GDM1 (cell line): Measurements from ENCODE around the gene SLC22A7.

ENCODE experiments used
- DNase-seq: peaks from one replicate; lab custom pipeline; 2025; lab: John Stamatoyannopoulos, UW

The SLC22A7 gene

GRCh38 chr6:43283905-43284304 is 14.2 kb upstream of the SLC22A7 start:
- no peak for DNase-seq

DNA sequence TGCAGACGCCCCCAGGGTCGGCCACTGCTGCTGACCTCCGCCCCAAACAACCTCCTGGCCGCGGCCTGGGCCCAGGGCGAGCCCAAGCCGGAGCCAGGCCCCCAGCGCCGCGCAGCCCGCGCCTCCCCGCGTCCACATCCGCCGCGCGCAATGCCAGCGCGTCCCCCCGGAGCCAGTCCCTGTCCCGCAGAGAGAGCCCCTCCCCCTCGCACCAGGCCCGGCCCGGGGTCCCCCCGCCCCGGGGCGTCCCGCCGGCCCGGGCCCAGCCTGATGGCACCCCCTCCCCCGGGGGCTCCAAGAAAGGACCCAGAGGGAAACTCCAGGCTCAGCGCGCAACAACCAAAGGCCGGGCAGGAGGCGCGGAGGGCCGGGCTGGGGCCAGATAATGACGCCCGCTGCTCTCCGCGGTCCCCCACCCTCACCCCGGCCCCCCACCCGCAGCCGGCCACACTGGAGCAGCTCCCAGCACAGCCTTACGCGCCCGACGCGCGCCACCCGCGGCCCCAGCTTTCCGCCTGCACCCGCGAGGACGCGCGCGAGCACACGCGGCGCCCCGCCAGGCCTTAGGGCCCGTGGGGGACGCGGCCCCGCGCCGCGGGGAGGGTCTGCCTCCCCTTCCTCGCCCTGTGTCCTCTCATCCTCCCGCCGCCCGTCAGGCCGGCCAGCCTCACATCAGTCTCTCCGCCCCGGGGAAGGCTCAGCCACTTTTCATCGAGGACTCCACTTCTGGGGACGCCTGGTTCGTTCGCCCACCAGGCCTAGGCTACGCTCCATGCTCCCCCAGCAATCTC is 12.9 kb upstream of the SLC22A7 start:
- DNase-seq: no peak

DNA sequence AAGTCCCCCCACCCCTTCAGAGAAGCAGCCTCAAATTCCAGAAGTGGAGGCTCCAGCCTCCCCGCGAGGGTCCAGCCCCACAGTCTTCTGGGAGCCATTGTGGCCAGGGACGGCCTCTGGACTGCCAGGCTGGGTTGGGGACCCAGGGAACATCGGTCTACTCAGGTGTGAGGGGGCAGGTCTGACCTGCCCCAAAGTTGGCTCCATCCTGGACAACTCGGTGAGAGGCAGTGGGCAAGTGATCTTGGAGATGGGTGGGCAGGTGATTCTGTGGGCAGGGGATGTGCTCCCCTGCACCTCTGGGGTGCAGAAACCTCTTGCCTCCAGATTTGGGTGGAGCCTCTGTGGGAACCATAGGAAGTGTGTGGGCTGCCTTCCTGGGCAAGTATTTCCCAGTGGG is 12.2 kb upstream of the SLC22A7 start:
- no peak for DNase-seq

DNA sequence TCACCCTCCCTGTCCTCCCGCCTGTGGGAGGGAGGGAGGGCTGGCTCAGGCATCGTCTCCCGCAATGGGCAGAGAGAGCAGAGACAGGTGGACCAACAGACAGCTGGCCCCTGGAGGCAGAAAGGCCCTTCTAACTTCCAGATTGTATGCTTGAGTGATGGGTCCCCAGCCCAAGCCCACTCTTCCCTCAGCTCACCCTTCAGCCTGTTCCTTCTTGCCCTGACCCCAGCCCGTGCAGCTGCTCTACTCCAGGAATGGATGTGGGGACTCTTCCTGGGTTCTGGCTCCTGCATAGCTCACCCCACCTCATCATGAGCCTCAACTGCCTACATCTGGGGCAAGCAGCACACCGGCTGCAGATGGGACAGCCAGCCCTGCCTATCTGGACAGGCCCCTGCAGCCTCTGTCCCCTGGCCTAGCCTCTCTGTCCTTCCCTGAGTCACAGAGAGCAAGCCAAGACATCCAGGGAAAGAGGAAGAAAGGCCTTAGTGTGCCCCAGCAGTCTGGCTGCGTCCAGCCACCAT is 11.5 kb upstream of the SLC22A7 start:
- no peak for DNase-seq

GRCh38 chr6:43286980-43287716 is 10.9 kb upstream of the SLC22A7 start:
- DNase-seq: no peak

DNA sequence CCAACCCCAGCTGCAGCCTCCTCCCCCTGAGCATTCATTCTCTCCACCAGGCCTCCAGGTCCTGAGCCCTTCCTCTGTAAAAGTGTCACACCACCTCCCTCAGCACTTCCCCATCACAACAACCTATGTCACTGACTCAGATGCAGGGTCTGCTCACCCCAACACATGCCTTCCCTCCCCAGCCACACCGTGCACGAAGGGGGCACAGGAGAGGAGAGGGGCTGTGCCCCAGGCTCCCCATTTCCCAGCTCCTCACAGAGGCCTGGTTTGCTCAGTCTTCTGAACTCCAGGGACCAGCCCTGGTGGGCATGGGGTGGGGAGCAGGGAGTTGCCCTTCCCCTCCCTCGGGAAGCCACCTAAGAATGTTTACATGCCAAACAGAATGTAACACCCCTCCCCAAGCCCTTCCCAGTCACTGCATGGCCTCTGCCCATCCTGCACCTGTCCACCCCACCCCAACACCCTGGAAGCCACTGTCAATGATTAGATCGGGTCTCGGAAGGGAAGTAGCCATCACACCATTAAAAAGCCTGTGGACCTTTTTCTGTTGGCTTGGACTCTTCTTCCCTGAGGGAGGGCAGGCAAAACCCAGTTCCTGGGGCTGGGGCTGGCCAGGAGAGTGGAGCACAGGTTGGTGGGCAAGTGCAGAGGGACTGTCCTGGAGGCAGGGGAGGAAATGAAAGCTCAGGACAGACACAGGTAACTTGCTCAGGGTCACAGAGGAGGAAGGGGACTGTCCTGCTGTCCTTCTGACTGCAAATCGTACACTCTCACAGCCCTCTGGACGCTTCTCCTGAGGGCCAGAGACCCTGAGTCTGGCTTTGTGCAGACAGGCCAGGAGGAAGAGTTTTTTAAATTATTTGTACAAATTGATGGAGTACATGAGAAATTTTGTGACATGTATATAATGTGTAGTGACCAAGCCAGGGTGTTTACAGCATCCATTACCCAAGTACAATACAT is 10.1 kb upstream of the SLC22A7 start:
- DNase-seq: no peak

GRCh38 chr6:43290339-43290904 is 7.6 kb upstream of the SLC22A7 start:
- no peak for DNase-seq

- DNase-seq: no peak
These were observed 7.1 kb upstream of the SLC22A7 start for GRCh38 chr6:43290905-43291355.

DNA sequence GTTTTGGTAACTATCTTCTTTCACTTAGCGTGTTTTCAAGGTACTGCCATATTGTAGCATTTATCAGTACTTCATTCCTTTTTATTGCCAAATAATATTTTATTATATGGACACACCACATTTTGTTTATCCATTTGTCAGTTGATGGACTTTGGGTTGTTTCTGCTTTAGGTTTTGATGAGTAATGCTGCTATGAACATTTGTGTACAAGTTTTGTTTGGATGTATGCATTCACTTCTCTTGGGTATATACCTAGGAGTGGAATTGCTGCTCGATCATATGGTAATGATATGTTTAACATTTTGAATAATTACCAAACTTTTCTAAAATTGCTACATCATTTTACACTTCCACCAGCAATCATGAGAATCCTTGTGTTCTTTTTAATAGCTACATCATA is 6.4 kb upstream of the SLC22A7 start:
- no peak for DNase-seq

DNA sequence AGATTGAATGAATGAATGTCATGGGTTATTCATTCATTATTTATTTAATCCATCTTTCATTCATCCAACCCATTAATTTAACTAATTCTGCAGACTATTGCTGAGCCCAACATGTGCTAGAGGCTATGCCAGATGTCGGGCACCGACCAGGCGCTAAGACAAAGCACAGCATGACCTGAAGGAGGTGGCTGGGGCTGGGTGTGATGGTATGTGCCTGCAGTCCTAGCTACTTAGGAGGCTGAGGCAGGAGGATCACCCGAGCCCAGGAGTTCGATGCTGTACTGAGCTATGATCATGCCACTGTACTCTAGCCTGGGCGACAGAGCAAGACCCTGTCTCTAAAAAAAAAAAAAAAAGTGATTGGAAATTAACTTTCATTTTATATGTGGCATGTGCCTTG is 5.7 kb upstream of the SLC22A7 start:
- no peak for DNase-seq

DNA sequence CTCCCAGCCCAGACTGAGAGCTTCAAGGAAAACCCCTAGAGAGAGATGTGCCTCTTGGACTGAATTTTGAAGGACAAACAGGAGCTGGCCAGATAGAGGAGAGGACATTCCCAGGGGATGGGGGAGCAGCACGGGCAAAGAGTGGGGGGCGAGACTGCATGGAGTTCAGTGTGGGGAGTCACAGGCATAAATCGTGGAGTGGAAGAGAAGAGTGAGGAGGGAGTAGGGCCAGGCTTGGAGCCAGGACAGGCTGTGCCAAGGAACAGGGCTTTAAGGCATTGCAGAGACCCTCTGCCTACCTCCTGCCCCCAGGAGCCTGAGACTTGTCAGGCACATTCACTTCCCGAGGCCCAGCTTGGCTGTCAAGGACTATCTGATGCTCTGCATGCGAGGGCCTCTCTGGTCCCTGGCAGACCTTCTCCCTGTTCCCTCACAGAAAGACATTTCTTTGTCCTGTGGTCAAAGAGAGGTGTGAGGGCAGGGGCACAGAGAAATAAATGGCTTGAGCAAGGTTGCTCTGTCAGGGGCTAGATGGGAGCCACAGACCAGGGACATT is 5.2 kb upstream of the SLC22A7 start:
- no peak for DNase-seq

DNA sequence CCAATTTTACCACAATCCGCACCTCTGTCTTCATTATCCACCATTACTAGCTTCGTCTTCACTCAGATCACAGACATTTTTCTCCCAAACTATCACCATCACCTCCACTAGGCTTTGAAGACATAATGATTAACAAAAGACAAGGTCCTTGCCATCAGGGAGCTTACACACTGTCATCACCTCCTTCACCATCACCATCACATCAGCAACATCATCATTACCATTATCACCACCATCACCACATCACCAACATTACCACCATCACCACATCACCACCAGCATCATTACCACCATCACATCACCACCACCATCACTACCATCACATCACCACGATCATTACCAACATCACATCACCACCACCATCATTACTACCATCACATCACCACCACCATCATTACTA is 4.4 kb upstream of the SLC22A7 start:
- no peak for DNase-seq

DNA sequence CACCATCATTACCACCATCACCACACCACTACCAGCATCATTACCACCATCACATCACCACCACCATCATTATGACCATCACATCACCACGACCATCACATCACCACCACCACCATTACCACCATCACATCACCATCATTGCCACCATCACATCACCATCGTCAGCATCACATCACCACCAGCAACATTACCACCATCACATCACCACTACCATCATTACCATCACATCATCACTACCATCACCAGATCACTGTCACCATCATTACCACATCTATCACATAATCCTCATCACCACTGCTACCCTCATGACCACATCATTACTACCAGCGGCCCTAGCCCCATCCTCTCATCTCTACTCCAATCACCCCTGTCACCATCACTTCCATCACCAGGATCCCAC is 3.5 kb upstream of the SLC22A7 start:
- no peak for DNase-seq

DNA sequence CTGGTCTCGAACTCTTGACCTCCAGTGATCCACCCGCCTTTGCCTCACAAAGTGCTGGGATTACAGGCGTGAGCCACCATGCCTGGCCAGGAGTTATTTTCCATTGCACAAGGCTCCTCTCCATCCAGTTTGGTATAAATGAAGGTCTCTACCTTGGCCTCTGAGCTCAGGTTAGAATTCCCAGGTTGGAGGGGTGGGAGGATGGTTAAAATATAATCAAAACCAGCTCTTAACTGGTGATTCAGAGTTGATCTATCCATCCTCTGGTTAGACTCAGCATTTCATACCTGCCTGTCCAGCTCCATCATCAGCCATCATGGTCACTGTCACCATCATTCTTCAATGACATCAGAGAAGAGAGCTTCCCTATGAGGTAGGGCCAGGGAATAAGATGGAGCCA is 2.6 kb upstream of the SLC22A7 start:
- DNase-seq: no peak

GRCh38 chr6:43296780-43297497 is 1.1 kb upstream of the SLC22A7 start:
- DNase-seq: no peak

DNA sequence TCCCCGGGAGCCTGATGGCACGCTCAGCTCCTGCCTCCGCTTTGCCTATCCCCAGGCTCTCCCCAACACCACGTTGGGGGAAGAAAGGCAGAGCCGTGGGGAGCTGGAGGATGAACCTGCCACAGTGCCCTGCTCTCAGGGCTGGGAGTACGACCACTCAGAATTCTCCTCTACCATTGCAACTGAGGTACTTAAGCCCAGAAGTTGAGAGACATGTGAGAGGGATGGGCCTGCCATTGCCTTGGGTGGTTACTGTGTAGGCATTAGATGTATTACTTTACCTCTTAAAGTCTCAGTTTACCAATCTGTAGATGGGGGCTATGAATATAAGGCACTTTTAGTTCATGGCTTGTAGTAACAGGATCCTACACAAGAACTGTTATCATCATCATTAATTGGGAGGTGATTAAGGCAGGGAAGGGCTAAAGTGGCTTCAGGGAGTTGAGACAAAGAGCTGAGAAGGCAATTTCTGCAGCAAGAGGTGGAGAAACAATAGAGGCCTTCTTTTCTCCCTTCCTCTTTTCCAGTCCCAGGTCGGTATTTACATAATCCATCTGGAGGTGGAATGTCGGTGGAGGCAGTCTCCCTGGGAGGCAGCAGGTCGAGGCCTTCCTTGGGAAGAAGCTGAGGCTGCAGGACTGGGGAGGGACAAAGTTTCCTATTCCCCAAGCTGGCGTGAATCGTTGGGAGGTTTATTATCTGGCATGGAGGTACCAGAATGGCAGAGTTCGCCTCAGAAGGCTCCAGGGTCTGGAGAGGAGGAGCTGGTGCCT is 691 bp downstream of the SLC22A7 start:
- DNase-seq: no peak

DNA sequence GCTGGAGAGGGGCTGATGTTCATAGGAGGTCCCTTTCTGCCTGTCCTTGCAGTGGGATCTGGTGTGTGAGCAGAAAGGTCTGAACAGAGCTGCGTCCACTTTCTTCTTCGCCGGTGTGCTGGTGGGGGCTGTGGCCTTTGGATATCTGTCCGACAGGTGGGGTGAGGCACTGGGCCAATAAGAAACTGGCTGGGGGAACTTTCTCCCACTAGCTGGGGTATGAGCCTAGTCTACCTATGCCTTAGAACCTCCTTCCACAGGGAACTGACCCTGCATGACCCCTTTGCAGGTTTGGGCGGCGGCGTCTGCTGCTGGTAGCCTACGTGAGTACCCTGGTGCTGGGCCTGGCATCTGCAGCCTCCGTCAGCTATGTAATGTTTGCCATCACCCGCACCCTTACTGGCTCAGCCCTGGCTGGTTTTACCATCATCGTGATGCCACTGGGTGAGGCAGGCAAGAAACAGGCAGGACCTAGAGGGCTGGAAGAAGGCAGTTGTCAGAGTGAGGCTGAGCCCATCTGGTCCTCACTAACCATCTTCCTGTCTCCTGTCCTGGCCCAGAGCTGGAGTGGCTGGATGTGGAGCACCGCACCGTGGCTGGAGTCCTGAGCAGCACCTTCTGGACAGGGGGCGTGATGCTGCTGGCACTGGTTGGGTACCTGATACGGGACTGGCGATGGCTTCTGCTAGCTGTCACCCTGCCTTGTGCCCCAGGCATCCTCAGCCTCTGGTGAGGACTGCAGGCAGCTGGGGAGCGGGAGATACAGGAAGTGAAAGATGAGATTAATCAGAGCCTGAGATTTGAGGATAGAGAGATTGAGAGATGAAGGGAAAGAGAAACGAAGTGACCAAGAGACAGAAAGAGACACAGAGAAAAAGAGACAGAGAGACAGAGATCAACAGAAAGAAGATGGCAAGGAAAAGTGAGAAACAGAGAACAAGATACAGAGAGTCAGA is 1.6 kb downstream of the SLC22A7 start:
- DNase-seq: no peak

DNA sequence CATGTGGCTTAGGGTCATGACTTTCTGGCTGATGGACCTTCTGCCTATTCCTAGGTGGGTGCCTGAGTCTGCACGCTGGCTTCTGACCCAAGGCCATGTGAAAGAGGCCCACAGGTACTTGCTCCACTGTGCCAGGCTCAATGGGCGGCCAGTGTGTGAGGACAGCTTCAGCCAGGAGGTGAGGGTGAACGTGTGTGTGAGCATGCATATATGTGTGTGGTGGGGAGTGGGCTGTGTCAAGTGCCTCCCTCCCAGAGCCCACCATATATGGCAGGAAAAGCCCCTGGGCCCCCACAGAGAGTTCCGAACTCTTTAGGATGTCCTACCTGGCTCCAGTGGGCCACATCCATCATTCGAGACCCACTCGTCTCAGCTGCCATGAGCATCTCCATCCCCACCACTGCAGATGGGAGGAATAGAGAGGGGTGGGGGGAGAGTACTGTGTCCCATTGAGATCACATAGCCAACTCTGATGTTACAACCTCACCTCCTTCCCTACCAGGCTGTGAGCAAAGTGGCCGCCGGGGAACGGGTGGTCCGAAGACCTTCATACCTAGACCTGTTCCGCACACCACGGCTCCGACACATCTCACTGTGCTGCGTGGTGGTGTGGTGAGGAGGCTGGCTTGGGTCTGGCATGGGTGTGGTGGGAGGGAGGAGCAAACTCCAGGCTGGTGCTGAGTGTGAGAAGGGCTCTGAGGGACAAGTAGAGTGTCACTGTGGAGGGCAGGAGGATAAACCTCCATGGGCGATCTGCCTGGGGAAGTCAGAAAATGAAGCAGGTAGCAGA is 3.2 kb downstream of the SLC22A7 start:
- no peak for DNase-seq
